HG02588 (cell line): ENCODE data around the gene LEMD1.
A peak's percentile ranks its signal among the peaks of the same experiment; 100 is the strongest.

Experiments
- ATAC-seq: cut with Tn5 transposase; IDR thresholded peaks from one replicate; pipeline ENCODE4 v1.9.1; 2021; ENCODE audit warnings: mild to moderate bottlenecking, moderate library complexity; ENCODE audit not compliant: unreplicated experiment

The LEMD1 gene

GRCh38 chr1:205421798-205422197 lies at the start of gene LEMD1:
Gene LEMD1 (minus strand): TSS chr1:205422056. CDS start chr1:205420536, 1,520 bp downstream.
- no peak for ATAC-seq

- no peak for ATAC-seq
Measured at GRCh38 chr1:205470131-205470530, 48.3 kb upstream of the LEMD1 start.

GRCh38 chr1:205466595-205467220 lies 44.9 kb upstream of the LEMD1 start:
- ATAC-seq, result no peak

GRCh38 chr1:205465392-205465791 lies 43.5 kb upstream of the LEMD1 start:
- no peak for ATAC-seq

- no peak for ATAC-seq
Measured at GRCh38 chr1:205458777-205459566, 37.1 kb upstream of the LEMD1 start.

GRCh38 chr1:205456868-205457745 lies 35.3 kb upstream of the LEMD1 start:
- no peak for ATAC-seq

GRCh38 chr1:205456383-205456867 lies 34.6 kb upstream of the LEMD1 start:
- no peak for ATAC-seq

- ATAC-seq, result no peak
Measured at GRCh38 chr1:205455581-205456382, 33.9 kb upstream of the LEMD1 start, which contains the start of gene BLACAT1. Gene BLACAT1 (minus strand): TSS chr1:205456045.

GRCh38 chr1:205454903-205455335 lies 33.1 kb upstream of the LEMD1 start:
- ATAC-seq, result no peak

- no peak for ATAC-seq
Measured at GRCh38 chr1:205453466-205453865, 31.6 kb upstream of the LEMD1 start.

GRCh38 chr1:205452933-205453332 lies 31.1 kb upstream of the LEMD1 start:
- ATAC-seq, result no peak

- no peak for ATAC-seq
Measured at GRCh38 chr1:205452364-205452763, 30.5 kb upstream of the LEMD1 start.

GRCh38 chr1:205451759-205452164 lies 29.9 kb upstream of the LEMD1 start:
- no peak for ATAC-seq

- ATAC-seq, result no peak
Measured at GRCh38 chr1:205451202-205451601, 29.3 kb upstream of the LEMD1 start.

GRCh38 chr1:205450448-205450847 lies 28.6 kb upstream of the LEMD1 start:
- no peak for ATAC-seq

- ATAC-seq, result peak; percentile 58
Measured at GRCh38 chr1:205449750-205450443, 28.0 kb upstream of the LEMD1 start.

- ATAC-seq, result no peak
Measured at GRCh38 chr1:205449254-205449749, 27.4 kb upstream of the LEMD1 start.

- ATAC-seq, result no peak
Measured at GRCh38 chr1:205448540-205449253, 26.8 kb upstream of the LEMD1 start.
